Astrocyte of the cerebellum (primary cell): ENCODE results near the gene ACKR1.
A peak's percentile ranks its signal among the peaks of the same experiment; 100 is the strongest.

Experiments used
- DNase-seq: peaks from one replicate; pipeline ENCODE4 v3.0.0-alpha.2; 2011; ENCODE audit warnings: low read depth
- H3K4me3 ChIP-seq: 2 replicates; pipeline ENCODE4 v1.5.1; 2011; ENCODE audit warnings: mild to moderate bottlenecking, low read depth, low read length, moderate library complexity
- in situ Hi-C: cut with HindIII; loops from 2 replicates; pipeline ENCODE4 v1.10.0; 2017; ENCODE audit warnings: low sequenced_read_pairs
- TF ChIP-seq, protein P1 (sequence below): IDR thresholded peaks from 2 replicates; pipeline ENCODE4 v1.5.1; 2012; ENCODE audit warnings: low read length, low read depth, moderate library complexity, mild to moderate bottlenecking; ENCODE audit errors: missing control alignments

Gene ACKR1, protein sequence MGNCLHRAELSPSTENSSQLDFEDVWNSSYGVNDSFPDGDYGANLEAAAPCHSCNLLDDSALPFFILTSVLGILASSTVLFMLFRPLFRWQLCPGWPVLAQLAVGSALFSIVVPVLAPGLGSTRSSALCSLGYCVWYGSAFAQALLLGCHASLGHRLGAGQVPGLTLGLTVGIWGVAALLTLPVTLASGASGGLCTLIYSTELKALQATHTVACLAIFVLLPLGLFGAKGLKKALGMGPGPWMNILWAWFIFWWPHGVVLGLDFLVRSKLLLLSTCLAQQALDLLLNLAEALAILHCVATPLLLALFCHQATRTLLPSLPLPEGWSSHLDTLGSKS

DNA sequence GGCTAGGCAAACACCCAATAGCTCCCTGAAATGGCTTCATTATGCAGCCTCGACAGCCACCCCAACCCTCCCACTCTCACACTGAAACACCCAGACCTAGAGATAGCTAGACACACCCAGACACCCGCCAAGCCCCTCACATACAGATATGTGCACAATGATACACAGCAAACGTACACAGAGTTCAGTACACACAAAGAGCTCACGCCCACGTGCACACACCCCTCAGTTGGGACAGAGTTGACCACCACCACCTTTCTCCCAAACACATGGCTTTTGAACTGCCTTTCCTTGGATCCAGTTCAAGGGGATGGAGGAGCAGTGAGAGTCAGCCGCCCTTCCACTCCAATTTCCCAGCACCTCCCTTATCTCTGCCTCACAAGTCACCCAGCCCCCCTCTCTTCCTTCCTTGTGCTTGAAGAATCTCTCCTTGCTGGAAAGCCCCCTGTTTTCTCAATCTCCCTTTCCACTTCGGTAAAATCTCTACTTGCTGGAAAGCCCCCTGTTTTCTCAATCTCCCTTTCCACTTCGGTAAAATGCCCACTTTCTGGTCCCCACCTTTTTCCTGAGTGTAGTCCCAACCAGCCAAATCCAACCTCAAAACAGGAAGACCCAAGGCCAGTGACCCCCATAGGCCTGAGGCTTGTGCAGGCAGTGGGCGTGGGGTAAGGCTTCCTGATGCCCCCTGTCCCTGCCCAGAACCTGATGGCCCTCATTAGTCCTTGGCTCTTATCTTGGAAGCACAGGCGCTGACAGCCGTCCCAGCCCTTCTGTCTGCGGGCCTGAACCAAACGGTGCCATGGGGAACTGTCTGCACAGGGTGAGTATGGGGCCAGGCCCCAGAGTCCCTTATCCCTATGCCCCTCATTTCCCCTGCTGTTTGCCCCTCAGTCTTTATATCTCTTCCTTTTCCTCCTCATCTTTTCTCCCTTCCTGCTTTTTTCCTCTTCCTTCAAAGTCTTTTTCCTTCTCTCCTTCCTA is at the start of gene ACKR1:
Gene ACKR1, plus strand, starts transcription at position 715 of the 981 bp plus-strand sequence. Its CDS starts 85 bp downstream, at position 800.
- H3K4me3 ChIP-seq = no peak within 1 kb of the TSS
- in situ Hi-C loops = no loop called here
- no peak for DNase-seq
- TF ChIP-seq, protein P1, sequence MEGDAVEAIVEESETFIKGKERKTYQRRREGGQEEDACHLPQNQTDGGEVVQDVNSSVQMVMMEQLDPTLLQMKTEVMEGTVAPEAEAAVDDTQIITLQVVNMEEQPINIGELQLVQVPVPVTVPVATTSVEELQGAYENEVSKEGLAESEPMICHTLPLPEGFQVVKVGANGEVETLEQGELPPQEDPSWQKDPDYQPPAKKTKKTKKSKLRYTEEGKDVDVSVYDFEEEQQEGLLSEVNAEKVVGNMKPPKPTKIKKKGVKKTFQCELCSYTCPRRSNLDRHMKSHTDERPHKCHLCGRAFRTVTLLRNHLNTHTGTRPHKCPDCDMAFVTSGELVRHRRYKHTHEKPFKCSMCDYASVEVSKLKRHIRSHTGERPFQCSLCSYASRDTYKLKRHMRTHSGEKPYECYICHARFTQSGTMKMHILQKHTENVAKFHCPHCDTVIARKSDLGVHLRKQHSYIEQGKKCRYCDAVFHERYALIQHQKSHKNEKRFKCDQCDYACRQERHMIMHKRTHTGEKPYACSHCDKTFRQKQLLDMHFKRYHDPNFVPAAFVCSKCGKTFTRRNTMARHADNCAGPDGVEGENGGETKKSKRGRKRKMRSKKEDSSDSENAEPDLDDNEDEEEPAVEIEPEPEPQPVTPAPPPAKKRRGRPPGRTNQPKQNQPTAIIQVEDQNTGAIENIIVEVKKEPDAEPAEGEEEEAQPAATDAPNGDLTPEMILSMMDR = no peak

DNA sequence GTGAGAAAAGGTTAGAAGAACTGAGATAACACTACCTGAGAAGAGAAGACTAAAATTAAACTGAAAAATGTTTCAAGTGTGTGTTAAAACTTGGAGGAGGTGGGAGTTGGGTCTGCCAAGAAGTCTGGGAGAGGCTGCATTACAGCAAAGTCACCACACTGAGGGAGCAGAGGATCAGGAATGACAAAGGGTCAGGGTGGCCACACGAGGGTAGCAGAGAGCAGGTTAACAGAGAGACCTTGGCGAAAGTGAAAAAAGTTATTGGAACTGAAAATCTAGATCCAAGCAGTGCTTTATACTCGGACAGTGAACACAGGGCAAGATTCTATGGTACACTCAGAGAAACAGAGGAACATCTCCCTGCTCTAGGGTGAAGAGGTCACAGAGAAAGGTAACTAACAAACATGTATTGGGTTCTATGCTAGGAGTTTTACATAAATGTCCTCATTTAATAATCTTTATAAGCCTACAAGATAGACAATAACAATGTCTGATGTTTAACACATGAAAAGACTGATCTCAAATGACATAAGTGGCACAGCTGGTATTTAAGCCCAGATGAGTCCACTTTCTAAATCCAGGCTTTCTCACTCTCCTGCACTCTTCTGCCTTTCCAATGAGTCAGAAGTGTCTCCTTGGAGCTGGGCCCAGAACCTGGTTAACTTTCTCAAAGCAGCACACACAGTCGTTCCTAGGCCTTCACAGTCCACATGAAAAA is 43.5 kb upstream of the ACKR1 start:
- in situ Hi-C loops = no loop called here
- TF ChIP-seq, protein P1 = peak; percentile 99
- H3K4me3 ChIP-seq = no peak overlapping the region

DNA sequence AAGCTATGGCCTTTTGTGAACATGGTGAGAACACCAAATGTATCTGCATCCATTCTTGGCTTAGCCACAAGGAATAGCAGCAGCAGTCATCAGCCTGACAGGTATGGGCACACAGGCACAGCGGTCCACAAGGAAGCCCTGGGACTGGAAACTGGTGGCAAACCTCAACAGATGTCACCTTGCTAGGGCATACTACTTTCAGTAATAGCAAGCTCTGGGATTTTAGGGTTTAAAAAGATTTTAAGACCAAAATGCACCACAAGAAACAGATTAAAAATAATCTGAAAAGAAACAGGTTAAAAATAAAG is 43.0 kb upstream of the ACKR1 start:
- H3K4me3 ChIP-seq = no peak overlapping the region
- no peak for DNase-seq
- TF ChIP-seq, protein P1 = no peak
- in situ Hi-C loops = no loop called here

More for the DNA sequence above, 43.5 kb upstream of the ACKR1 start:
- DNase-seq = peak; percentile 91

DNA sequence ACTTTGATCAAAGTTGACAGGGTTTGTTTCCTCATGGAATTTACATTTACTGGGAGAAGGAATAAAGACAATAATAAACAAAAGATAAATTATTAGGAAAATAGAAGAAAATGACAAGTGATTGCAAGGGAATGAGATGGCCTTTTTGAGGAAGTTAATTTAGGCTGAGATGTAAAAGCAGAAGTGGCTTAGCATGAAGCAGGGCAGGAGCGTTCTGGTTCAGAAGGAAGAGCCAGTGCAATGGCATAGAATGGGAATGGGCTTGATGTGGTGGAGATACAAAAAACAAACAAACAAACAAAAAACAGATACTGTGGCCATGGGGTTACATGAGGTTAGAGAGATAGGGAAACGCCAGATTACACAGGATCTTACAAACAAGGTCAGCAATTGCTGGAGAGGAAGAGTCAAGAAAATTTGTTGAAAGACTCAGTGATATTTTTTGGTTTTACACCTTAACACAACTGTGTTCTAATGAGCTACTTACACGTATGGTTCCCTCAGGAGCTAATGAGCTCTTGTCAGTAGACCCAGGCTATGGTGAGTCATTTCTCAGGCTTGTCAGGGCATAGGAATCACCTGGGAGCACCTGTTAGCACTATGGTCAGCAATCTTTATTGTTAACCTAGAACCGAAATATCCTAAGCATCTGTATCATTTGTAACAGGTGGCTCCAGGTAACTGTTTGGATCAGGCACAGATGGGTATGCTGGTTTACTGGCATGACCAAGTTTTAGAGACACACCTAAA is 42.0 kb upstream of the ACKR1 start:
- no peak for DNase-seq
- TF ChIP-seq, protein P1 = no peak
- H3K4me3 ChIP-seq = no peak overlapping the region
- in situ Hi-C loops = no loop called here

DNA sequence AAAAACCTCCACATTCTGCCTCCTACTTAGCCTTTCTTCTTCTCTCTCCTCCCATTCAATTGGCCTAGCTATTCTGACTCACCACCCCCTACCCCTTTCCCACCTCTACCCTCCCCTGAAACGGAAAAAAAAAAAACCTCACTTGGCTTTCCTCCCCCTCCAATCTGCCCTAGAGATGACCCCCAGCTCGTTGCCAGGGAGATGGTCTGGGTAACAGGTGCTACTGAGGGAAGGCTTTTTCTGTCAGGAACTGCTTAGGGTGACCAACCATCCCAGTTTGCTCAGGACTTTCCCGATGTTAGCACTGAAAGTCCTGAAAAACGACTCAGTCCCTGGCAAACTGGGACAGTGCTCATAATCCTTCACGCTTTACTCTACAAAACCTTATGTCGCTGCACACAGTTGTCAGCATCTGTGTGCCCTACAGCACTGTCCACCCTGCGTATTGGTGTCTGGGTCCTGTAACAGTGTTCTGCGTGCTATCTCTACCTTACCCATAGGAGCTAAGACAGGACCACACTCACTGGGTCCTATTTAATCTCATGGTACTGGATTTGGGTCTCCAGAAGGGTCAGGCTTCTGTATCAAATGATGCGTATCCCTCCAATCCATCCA is 41.0 kb upstream of the ACKR1 start:
- in situ Hi-C loops = no loop called here
- TF ChIP-seq, protein P1 = no peak
- DNase-seq = no peak
- no peak overlapping the region for H3K4me3 ChIP-seq

DNA sequence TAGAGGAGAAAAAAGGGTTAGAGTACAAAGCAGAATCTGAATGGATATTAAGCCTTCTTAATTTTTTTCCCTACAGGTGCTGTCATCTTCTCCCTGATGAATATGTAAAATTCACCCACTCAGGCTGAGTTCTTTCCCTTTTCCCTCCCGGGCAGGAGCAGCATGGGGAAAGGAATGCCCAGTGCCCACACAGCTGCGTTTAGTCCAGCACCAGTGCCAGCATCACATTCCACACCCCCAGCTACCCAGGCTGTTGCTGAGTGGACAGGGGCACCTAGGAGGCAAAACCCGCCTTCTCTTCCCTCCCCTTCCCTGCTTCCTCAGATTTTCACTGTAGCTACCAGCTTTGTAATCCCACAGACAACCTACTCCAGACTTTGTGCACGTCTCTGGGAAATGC is 36.6 kb upstream of the ACKR1 start:
- H3K4me3 ChIP-seq = no peak overlapping the region
- TF ChIP-seq, protein P1 = no peak
- in situ Hi-C loops = no loop called here
- DNase-seq = no peak
